H1 (cell line): ENCODE data around the gene TRAPPC5. TPM values are rescaled to one million over a fixed set of nuclear protein-coding genes. Genes with fewer than 3 reads are reported as not detected.

ENCODE experiments used
- NANOG ChIP-seq: IDR thresholded peaks from 2 replicates; pipeline ENCODE4 v1.6.1; 2011; ENCODE audit warnings: low read length, low read depth, mild to moderate bottlenecking, inconsistent platforms; ENCODE audit not compliant: insufficient read depth, poor library complexity, severe bottlenecking
- SIN3A ChIP-seq, 2 experiments: IDR thresholded peaks in 1 of 2; conservative IDR thresholded peaks in 1 of 2; 2 replicates each; pipeline ENCODE4 v1.6.1; 2011 to 2012; ENCODE audit warnings: low read length in 2 of 2, improper control_type of control experiment in 1 of 2, low read depth in 1 of 2, mild to moderate bottlenecking in 1 of 2
- SIRT6 ChIP-seq: IDR thresholded peaks from one replicate; pipeline ENCODE4 v1.7.1; 2012; ENCODE audit warnings: low read length, inconsistent platforms
- TBP ChIP-seq: IDR thresholded peaks from 2 replicates; pipeline ENCODE4 v1.6.1; 2011; ENCODE audit warnings: low read depth, low read length, improper control_type of control experiment
- YY1 ChIP-seq: IDR thresholded peaks from 2 replicates; pipeline ENCODE4 v1.6.1; 2011; ENCODE audit warnings: low read depth, mild to moderate bottlenecking, low read length
- polyA plus RNA-seq, 7 experiments: library from polyadenylated mRNA; depleted of rRNA in 3 of 7; stranded (reverse) in 5 of 7; unstranded in 2 of 7; fragments of >200 nt in 5 of 7; fragments of 200-250 nt in 2 of 7; gene quantifications; 1 replicate in 5 of 7; 2 replicates in 1 of 7; 4 replicates in 1 of 7; pipeline versions ENCODE4 v1.2.1 to v1.2.3, GENCODE V29; 2011 to 2013; ENCODE audit warnings: missing spikeins in 2 of 7, mixed read lengths in 2 of 7
- total RNA-seq: library from RNA; stranded (reverse); fragmentation: NEBNext Ultra II Directional; extraction: Animal tissue kit (Norgen Biotek cat#: 25700); gene quantifications from 2 replicates; pipeline ENCODE4 v1.2.1, GENCODE V29; 2021

TRAPPC5 gene
- total and polyA plus RNA-seq, 2 of the 8 experiments (the other 6 are each of a cell fraction or from before 2014, with no cell fraction given) = 109 to 120 TPM

GRCh38 chr19:7639863-7640348, 40.7 kb upstream of the TRAPPC5 start (continued):
- TF ChIP-seq SIRT6 (no peak), TBP (no peak), SIN3A (conservative IDR thresholded peaks at IDR 0.05 in 1 of 2, IDR thresholded peaks at IDR 0.05 in 1 of 2; ENCODE audit: low read depth in 1 of 2, low read length in 2 of 2) (no peak), YY1 (no peak), NANOG (no peak)
